Measurements from ENCODE around the gene SLC24A4.

Gene SLC24A4

DNA sequence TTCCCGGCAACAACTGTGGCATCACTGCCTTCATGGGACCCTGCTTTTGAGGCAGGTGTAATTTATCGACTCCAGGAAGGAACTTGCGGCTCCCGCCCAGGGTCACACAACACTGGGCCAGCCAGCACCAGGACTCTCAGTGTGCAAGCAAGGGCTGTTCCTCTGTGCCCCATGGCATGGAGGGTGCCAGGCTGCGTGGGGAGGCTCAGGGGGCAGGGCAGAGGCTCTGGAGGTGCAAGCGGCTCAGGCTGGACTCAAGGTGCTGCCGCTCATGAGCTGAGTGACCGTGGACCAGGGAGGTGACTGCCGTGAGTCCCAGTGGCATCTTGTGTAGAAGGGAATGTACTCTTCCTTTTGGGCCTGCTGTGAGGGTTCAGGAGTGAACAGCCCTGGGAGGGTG lies 57.6 kb downstream of the SLC24A4 start:
- DNase-seq (ENCODE audit: extremely low read depth, insufficient read length): no peak
- Histone ChIP-seq H3K36me3 (ENCODE audit: control insufficient read depth, insufficient read depth, low read length) (no peaks in the 10 kb centered on the region), H3K27me3 (replicated peaks; ENCODE audit: control insufficient read depth, insufficient read depth, low read length) (peaks cover 1% of the 10 kb centered on the region), H3K4me3 (replicated peaks; ENCODE audit: low read depth, low read length) (no peak overlapping the region)
- TF ChIP-seq, protein P1, sequence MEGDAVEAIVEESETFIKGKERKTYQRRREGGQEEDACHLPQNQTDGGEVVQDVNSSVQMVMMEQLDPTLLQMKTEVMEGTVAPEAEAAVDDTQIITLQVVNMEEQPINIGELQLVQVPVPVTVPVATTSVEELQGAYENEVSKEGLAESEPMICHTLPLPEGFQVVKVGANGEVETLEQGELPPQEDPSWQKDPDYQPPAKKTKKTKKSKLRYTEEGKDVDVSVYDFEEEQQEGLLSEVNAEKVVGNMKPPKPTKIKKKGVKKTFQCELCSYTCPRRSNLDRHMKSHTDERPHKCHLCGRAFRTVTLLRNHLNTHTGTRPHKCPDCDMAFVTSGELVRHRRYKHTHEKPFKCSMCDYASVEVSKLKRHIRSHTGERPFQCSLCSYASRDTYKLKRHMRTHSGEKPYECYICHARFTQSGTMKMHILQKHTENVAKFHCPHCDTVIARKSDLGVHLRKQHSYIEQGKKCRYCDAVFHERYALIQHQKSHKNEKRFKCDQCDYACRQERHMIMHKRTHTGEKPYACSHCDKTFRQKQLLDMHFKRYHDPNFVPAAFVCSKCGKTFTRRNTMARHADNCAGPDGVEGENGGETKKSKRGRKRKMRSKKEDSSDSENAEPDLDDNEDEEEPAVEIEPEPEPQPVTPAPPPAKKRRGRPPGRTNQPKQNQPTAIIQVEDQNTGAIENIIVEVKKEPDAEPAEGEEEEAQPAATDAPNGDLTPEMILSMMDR (IDR thresholded peaks at IDR 0.05; ENCODE audit: insufficient read depth, low read length, poor library complexity, severe bottlenecking): no peak

DNA sequence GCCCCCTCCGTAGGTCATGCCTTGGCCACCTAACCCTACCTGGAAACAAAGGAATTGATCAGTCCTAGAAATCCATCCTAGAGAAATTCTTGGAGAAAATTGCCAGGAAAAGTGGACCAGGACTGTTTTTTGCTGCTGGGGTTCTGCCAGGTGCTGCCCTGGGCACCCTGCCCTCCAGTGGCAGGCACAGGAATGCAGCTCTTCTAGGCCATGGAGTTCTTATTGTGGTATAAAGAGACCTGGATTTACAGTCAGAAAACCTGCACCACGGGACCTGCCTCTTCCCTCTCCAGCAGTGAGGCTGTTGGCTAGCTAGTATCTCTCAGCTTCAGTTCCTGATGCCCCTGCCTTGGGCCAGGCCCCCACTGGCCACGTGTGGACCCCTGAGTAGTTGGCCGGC lies 59.7 kb downstream of the SLC24A4 start:
- Histone ChIP-seq H3K27me3 (replicated peaks; ENCODE audit: control insufficient read depth, insufficient read depth, low read length) (peaks cover 1% of the 10 kb centered on the region), H3K36me3 (ENCODE audit: control insufficient read depth, insufficient read depth, low read length) (no peaks in the 10 kb centered on the region), H3K4me3 (replicated peaks; ENCODE audit: low read depth, low read length) (no peak overlapping the region)
- TF ChIP-seq, protein P1 (IDR thresholded peaks at IDR 0.05; ENCODE audit: insufficient read depth, low read length, poor library complexity, severe bottlenecking): peak; percentile 37
- no peak for DNase-seq (ENCODE audit: extremely low read depth, insufficient read length)

DNA sequence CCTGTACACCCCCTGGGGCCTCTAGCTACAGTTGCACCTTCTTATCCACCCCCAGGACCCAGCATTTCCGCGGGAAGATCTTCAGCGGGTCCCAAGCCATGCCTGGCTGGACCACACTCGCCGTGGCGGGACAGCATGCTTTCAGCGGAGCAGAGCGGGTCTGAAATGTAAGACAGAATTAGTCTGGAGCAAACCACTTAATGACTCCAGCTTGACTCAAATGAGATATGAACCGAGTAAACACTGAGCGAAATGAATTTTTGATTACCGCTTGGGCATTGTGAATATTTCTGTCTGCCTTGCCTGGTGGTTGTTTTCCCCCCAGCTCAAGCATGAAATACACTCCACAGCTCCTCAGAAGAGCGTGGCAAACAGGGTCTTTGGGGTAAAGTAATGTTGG lies 60.8 kb downstream of the SLC24A4 start:
- TF ChIP-seq, protein P1 (IDR thresholded peaks at IDR 0.05; ENCODE audit: insufficient read depth, low read length, poor library complexity, severe bottlenecking): no peak
- Histone ChIP-seq H3K4me3 (replicated peaks; ENCODE audit: low read depth, low read length) (no peak overlapping the region), H3K27me3 (replicated peaks; ENCODE audit: control insufficient read depth, insufficient read depth, low read length) (peaks cover 1% of the 10 kb centered on the region), H3K36me3 (ENCODE audit: control insufficient read depth, insufficient read depth, low read length) (no peaks in the 10 kb centered on the region)
- no peak for DNase-seq (ENCODE audit: extremely low read depth, insufficient read length)

DNA sequence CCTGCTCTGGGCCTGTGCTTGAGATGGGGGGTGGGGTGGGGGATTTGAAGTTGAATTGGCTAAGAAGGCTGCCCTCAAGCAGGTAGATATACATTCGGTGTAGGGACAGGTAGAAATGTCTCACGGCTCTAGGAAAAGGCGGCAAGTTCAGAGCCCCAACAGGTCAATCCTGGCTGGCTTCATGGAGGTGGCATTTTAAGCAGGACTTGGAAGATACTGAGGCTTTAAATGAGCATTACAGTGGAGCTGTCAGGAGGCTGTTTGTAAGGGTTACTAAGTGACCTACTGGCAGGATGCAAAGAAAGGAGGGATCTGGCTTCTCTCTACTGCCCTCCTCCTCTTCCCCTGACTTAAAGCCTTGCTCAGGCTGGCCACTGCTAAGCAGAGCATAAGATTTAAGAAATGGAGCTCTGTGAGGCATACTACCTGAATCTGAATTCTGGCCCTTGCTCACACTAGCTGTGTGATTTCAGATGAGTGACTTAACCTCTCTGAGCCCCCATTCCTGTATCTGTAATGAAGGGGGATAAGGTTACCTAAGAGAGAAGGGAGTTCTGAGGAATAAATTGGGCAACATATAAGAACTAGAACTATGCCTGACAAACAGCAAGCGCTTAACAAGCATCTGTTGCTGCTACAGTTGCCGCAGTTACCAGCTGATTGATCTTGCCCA lies 61.6 kb downstream of the SLC24A4 start:
- H3K27me3 ChIP-seq (replicated peaks; ENCODE audit: control insufficient read depth, insufficient read depth, low read length): peaks cover 1% of the 10 kb centered on the region
- no peak for DNase-seq (ENCODE audit: extremely low read depth, insufficient read length)
- TF ChIP-seq, protein P1 (IDR thresholded peaks at IDR 0.05; ENCODE audit: insufficient read depth, low read length, poor library complexity, severe bottlenecking): no peak
- no peak overlapping the region for H3K4me3 ChIP-seq (replicated peaks; ENCODE audit: low read depth, low read length)
- no peaks in the 10 kb centered on the region for H3K36me3 ChIP-seq (ENCODE audit: control insufficient read depth, insufficient read depth, low read length)

DNA sequence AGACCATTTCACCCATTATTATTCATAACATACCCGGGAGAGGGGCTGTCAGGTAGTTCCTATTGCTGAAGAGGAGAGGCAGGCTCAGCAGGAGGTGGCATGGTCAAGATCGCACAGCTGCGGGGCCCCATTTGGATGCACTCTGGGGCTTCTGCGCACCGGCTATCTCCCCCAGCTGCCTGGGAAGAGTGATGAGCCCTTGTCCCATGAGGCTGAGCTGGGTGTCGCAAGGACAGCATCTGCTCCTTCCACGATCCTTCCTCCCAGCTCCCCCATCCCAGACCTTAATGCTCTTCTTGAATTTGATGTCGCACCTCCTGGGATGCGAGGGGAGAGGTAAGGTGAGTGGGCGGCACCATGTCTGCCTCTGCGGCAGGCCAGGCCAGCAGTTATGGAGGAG lies 62.6 kb downstream of the SLC24A4 start:
- Histone ChIP-seq H3K36me3 (ENCODE audit: control insufficient read depth, insufficient read depth, low read length) (no peaks in the 10 kb centered on the region), H3K4me3 (replicated peaks; ENCODE audit: low read depth, low read length) (no peak overlapping the region), H3K27me3 (replicated peaks; ENCODE audit: control insufficient read depth, insufficient read depth, low read length) (peaks cover 1% of the 10 kb centered on the region)
- DNase-seq (ENCODE audit: extremely low read depth, insufficient read length): no peak
- TF ChIP-seq, protein P1 (IDR thresholded peaks at IDR 0.05; ENCODE audit: insufficient read depth, low read length, poor library complexity, severe bottlenecking): no peak

DNA sequence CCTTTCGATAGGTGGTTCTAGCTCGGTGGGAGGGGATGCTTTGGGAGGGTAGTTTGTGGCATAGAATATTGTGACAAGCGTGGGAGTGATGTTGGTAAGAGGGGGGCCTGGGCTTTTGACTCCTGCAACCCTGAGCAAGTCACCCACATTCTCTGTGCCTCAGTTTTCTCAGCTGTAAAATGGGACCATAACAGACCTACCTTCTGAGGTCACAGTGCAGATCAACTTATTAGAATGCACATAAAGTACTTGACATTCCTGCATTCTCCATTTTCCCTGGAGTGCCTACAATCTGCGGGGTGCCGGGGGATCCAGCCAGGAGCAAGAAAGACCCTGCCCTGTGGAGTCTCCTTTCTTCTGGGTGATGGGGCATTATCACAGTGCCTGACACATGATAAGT lies 63.2 kb downstream of the SLC24A4 start:
- H3K36me3 ChIP-seq (ENCODE audit: control insufficient read depth, insufficient read depth, low read length): no peaks in the 10 kb centered on the region
- H3K27me3 ChIP-seq (replicated peaks; ENCODE audit: control insufficient read depth, insufficient read depth, low read length): peaks cover 1% of the 10 kb centered on the region
- TF ChIP-seq, protein P1 (IDR thresholded peaks at IDR 0.05; ENCODE audit: insufficient read depth, low read length, poor library complexity, severe bottlenecking): no peak
- H3K4me3 ChIP-seq (replicated peaks; ENCODE audit: low read depth, low read length): no peak overlapping the region
- no peak for DNase-seq (ENCODE audit: extremely low read depth, insufficient read length)
